MM.1S (cell line): Measurements from ENCODE around the gene DYRK1B.

ENCODE experiments used
- EZH2 ChIP-seq: fragments of 300-600 bp; sonication (generic); optimal IDR thresholded peaks from 2 replicates; pipeline ENCODE3; 2017; ENCODE audit warnings: low read depth, mild to moderate bottlenecking, antibody characterized with exemption, low read length, mixed read lengths
- EZH2phosphoT487 ChIP-seq: fragments of 300-600 bp; sonication (generic); IDR thresholded peaks from 2 replicates; pipeline ENCODE4 v1.6.1; 2018; ENCODE audit warnings: antibody characterized with exemption, low read length

- TF ChIP-seq EZH2phosphoT487 = no peak
- no peak for TF ChIP-seq EZH2
Measured at GRCh38 chr19:39825531-39826076, 8.4 kb downstream of the DYRK1B start.
